ENCODE measurements around the gene CHST6.

The CHST6 gene

DNA sequence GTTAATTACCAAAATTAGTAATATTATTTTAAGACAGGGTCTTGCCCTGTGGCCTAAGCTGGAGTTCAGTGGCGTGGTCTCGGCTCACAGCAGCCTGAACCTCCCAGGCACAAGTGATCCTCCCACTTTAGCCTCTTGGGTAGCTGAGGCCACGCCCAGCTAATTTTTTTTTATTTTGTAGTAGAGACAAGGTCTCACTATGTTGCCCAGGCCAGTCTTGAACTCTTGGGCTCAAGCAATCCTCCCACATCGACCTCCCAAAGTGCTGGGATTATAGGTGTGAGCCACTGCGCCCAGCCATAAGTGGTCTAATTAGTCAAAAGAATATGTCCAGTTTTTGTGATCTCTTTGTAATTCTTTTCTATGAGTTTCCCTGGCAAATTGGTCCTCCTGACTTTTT lies 49.9 kb downstream of the CHST6 start:
- no peak overlapping the region for H3K4me3 ChIP-seq (replicated peaks; ENCODE audit: insufficient read depth, low read length)
- TF ChIP-seq GABPA (IDR thresholded peaks at IDR 0.05; ENCODE audit: low read depth) (no peak), CTCF (IDR thresholded peaks at IDR 0.05; ENCODE audit: insufficient read depth, low read length) (no peak), POLR2AphosphoS5 (IDR thresholded peaks at IDR 0.05; ENCODE audit: low read depth) (no peak)
- no peak for DNase-seq (ENCODE audit: low read depth in 1 of 2, low spot score in 1 of 2)
- H3K27me3 ChIP-seq (ENCODE audit: insufficient read depth, poor library complexity, severe bottlenecking) = no peaks in the 10 kb centered on the region
- H3K27ac ChIP-seq (replicated peaks) = no peak overlapping the region

GRCh38 chr16:75443298-75443697 lies 51.9 kb downstream of the CHST6 start:
- no peaks in the 10 kb centered on the region for H3K27me3 ChIP-seq (ENCODE audit: insufficient read depth, poor library complexity, severe bottlenecking)
- H3K4me3 ChIP-seq (replicated peaks; ENCODE audit: insufficient read depth, low read length) = no peak overlapping the region
- no peak for DNase-seq (ENCODE audit: low read depth in 1 of 2, low spot score in 1 of 2)
- no peak overlapping the region for H3K27ac ChIP-seq (replicated peaks)
- TF ChIP-seq SPI1 (IDR thresholded peaks at IDR 0.05; ENCODE audit: borderline replicate concordance, low read depth) (no peak), POLR2AphosphoS5 (IDR thresholded peaks at IDR 0.05; ENCODE audit: low read depth) (no peak), CTCF (IDR thresholded peaks at IDR 0.05; ENCODE audit: insufficient read depth, low read length) (no peak), REST (IDR thresholded peaks at IDR 0.05; ENCODE audit: insufficient replicate concordance, low read depth) (no peak), GABPA (IDR thresholded peaks at IDR 0.05; ENCODE audit: low read depth) (no peak)

GRCh38 chr16:75433732-75434413 lies 61.4 kb downstream of the CHST6 start:
- no peaks in the 10 kb centered on the region for H3K27me3 ChIP-seq (ENCODE audit: insufficient read depth, poor library complexity, severe bottlenecking)
- DNase-seq (ENCODE audit: low read depth in 1 of 2, low spot score in 1 of 2) = peak; percentile 62 to 71
- TF ChIP-seq GABPA (IDR thresholded peaks at IDR 0.05; ENCODE audit: low read depth) (no peak), REST (IDR thresholded peaks at IDR 0.05; ENCODE audit: insufficient replicate concordance, low read depth) (peak; percentile 39), SPI1 (IDR thresholded peaks at IDR 0.05; ENCODE audit: borderline replicate concordance, low read depth) (no peak), CTCF (IDR thresholded peaks at IDR 0.05; ENCODE audit: insufficient read depth, low read length) (no peak), POLR2AphosphoS5 (IDR thresholded peaks at IDR 0.05; ENCODE audit: low read depth) (peak; percentile 59; the same call in 1 of the 2 replicates)

More at GRCh38 chr16:75433732-75434413, 61.4 kb downstream of the CHST6 start:
- H3K4me3 ChIP-seq (replicated peaks; ENCODE audit: insufficient read depth, low read length) = peak overlapping the region; percentile 94
- H3K27ac ChIP-seq (replicated peaks) = peak overlapping the region; percentile 86

Data from HL-60 (cell line).